Amygdala (tissue), 56 donors: ENCODE measurements around the gene NR6A1.

Source experiments
- DNase-seq, 56 donors: peaks; one replicate each; lab custom pipeline; 2025; lab: John Stamatoyannopoulos, UW

The NR6A1 gene

GRCh38 chr9:124733964-124734740, 37.0 kb downstream of the NR6A1 start:
- DNase-seq, result no peak

- no peak for DNase-seq
Observed at GRCh38 chr9:124730772-124731171, 40.3 kb downstream of the NR6A1 start.

GRCh38 chr9:124726886-124727285, 44.2 kb downstream of the NR6A1 start:
- DNase-seq, result no peak

DNA sequence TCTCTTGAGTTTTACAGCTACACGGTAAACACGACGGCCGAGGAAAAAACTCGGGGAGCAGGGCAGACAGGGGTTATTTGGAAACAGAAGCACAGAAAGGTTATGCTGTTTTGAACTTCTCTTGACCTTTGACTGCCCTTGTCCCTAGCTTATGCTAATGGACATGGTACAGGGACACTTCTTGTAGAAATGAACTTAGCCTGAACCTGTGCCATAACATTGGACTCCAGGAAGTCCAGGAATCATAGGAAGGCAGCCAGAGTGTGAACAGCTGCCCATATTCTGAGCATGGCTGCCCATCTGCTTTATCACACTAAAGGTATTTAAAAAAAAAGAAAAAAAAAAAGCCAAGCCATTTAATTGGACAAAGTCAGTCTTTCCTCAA, 46.1 kb downstream of the NR6A1 start:
- no peak for DNase-seq

- no peak for DNase-seq
Observed at GRCh38 chr9:124724415-124725067, 46.6 kb downstream of the NR6A1 start.

DNA sequence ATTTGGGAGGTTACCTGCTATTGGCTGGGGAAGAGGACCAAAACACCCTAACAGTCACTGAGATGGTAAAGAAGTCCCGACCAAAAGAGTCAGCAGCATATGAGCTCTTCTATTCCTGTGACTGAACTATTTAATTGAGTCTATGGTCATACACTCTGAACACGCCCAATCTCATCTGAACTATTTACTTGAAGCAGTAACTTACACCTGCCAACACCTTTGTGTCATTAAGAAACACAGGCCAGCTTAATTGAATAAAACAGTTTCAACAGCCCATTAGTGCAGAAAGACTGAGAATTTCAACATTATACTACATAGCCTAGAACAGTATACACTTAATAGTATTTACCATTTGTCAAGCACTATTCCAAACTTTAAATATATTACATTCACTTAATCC, 47.8 kb downstream of the NR6A1 start:
- no peak for DNase-seq

- peak in 2 of 56 donors; percentile 6 to 32 for DNase-seq
Observed at GRCh38 chr9:124721109-124721906, 49.8 kb downstream of the NR6A1 start.

DNA sequence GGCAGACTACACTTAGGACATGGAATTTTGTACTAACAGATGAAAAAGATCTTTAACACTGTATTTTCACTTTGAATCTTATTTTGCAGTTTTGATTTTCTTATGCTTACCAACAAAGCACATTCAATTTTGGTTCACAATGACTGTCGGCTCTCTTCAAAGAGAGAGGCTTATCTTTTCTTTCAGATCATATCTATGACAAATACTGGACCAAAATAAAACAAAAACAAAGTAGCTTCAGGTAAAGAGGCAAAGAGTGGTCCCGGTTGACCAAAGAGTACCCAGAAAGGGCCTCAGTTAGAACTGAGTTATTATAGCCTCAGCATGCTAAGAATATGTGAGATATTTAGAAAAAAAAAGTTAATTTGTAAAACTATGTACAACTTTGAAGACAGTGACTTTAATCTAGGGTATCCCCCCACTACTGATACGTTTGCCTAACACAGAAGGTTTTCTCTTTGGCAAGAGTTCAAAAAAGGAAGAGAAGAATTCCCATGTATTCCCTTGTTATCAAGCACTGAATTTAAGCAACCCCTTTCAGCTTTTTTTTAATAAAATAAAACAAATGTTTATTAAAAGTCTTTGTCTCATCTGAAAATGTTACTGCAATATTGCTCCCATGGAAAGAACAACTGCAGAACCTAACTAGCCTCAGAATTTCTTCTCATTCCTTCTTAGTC, 50.5 kb downstream of the NR6A1 start:
- DNase-seq, result no peak

DNA sequence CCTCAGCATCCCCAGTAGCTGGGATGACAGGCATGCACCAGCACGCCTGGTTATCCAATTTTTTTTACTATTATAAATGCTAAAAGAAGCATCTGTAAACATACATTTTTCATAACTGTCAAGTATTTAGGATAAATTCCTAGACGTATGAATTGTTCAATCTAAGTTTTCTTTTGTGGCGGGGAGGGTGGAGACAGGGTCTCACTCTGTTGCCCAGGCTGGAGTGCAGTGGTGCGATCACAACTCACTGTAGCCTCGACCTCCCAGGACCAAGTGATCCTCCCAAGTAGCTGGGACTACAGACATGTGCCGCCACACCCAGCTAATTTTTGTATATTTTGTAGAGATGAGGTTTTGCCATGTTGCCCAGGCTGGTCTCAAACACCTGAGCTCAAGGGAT, 52.2 kb downstream of the NR6A1 start:
- no peak for DNase-seq

DNA sequence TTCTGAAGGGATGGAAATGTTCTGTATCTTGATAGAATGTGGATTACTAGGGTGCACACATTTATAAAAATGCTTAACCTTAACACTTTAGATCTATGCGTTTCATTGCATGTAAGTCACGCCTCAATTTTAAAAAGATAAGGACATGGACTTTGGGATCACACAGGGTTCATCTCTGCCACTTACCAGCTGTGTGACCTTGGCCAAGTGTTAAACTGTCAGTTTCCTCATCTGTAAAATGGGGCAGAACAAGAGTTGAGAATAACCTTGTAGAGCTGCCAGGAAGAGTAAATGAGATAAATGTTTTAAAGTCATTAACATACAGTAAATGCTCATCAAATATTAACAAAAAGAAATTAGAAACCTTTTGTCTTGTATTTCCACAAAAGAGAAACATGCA, 53.5 kb downstream of the NR6A1 start:
- DNase-seq, result no peak

- DNase-seq, result no peak
Observed at GRCh38 chr9:124716808-124717207, 54.3 kb downstream of the NR6A1 start.

DNA sequence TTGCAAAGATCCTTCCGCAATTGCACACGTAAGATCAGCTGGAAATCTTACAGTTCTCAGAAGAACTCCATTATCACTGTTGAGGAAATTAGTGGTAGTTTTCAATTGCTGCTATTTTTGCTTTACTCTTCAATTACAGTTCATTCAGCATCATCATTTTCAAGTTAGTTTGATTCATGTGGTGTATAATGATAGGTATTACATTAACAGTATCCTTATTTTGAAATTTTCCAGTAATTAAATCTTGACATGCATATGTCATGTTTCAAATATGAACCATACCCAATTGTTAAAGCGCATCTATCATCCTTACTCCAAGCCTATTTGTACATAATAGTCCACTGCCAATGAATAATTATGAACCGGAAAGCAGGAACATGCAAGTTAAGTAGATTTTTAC, 60.3 kb downstream of the NR6A1 start:
- no peak for DNase-seq

DNA sequence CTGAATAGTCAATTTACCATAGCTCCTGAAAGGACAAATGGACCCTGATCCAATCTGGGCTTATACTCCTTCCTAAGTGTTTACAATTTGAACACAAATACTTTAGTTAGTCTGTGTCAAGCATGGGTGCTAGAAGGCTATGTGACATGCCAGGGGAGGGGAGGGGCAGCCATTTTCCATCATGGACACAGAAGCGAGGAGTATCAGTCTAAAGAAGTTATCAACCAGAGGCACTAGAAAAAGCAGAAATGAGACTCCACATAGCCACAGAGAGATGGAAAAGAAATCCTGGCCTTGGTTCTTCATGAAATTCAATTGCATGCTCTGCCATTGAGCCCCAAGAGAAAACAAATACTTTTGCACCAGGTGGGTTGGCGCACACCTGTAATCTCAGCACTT, 61.8 kb downstream of the NR6A1 start:
- no peak for DNase-seq

- DNase-seq, result no peak
Observed at GRCh38 chr9:124708633-124709291, 62.3 kb downstream of the NR6A1 start.

GRCh38 chr9:124708074-124708473, 63.0 kb downstream of the NR6A1 start:
- no peak for DNase-seq

- no peak for DNase-seq
Observed at GRCh38 chr9:124707666-124708065, 63.4 kb downstream of the NR6A1 start.

- DNase-seq, result no peak
Observed at GRCh38 chr9:124706685-124707084, 64.4 kb downstream of the NR6A1 start.

GRCh38 chr9:124699575-124699974, 71.5 kb downstream of the NR6A1 start:
- no peak for DNase-seq

DNA sequence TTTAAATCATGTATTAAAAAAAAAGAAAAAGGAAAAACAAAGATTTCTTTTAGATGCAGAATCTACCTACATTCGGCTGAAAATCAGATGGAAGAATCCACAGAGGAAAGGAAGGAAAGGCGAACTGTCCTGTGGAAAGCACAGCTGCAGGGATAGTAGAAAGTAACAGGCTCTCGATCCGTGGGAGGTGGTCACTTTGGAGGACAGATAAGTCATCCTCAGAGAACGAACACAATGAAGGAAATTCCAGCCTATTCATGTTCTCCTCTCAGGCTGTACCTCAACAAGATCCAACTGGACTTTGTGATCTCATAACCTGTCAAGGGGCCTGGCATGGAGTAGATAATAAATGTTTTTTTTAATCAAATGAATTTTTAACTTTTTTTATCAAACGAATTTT, 72.8 kb downstream of the NR6A1 start:
- DNase-seq, result no peak
